GM18873 (cell line): Measurements from ENCODE around the gene DGKB.

ENCODE experiments used
- ATAC-seq: cut with Tn5 transposase; IDR thresholded peaks from one replicate; pipeline ENCODE4 v1.9.1; 2021; ENCODE audit warnings: mild to moderate bottlenecking, moderate library complexity, moderate number of reproducible peaks; ENCODE audit not compliant: unreplicated experiment, low FRiP score

Gene DGKB

DNA sequence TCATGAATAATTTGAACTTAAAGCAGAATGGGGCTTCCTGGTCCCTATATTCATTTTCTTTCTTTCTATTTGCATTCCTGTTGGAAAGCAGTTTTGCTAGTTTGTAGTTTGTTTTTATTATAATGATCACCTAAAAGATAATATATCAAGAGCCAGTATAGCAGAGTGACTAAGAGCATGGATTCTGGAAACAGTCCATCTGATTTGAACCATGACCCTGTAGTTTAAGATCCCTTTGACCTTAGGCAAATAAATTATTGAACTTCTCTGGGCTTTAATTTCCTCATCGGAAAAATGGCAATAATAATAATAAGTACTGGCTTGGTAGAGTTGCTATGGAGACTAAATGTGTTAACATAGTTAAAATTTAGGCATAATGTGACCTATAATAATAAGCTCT lies 76.1 kb downstream of the DGKB start:
- no peak for ATAC-seq

DNA sequence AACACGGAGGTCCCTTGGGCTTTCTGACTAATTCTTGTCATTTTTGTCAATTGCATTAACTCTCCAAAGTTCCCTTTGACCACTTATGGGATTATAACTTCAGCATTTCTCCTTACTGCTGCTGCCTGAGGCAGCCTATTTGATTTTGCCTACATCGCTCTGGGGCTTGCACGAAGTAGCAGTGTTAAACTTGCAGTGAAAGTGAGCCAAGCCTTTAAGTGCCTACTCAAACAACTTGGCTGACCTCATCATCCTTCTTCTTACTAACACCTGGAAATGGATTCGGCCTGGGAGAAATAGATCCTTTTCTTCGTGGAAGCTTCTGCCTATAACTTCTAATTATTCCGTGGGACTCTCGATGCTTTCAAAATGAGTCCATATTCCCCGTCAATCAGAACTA lies 76.6 kb downstream of the DGKB start:
- ATAC-seq = no peak

DNA sequence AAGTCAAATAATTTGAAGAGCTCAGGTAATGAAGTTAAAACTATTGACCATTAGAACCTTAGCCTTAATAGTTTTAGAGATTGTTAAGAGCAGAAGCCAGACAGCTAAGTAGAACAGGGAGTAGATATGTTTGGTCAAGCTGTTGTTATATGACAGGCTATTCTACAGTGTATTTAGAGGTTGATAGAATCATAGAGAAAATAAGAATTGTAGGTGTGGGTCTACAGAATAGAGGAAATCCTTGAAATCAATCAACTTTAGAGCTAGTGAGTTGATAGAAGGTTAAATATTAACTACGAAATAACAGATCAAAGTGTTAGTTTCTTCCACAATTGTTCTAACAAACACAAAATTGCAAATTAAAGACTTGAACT lies 80.1 kb downstream of the DGKB start:
- no peak for ATAC-seq

DNA sequence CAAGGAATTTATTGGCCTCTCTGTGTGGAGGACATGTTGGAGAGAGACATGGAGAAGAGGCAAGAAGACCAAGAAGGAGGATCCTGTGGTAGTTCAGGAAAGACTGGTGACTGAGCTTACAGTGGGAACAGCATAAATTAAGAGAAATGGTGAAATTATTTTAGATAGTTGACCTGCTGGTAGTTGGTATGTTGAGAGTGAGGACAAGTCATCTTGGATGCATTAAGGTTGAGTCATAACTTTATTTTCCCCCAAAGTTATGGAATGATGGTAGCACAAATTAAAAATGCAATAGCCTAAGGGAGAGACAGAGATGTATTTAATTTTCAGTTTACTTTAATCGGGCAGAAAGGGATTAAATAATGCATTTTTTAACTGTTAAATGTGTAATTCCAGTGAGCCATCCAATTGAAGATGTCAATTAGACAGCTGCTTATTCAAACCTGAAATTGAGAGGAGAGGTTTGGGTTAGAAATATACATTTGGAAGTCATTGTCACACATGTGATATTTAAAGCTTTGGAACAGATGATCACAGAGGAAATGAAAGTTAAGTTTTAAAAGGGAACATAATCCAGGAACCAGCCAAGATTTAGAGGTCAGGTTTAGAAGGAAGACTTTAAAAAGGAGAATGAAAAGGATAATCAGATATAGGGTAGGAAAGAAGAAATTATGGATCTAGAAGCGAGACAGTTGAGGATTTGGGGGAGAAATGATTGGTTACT lies 80.6 kb downstream of the DGKB start:
- ATAC-seq = no peak

DNA sequence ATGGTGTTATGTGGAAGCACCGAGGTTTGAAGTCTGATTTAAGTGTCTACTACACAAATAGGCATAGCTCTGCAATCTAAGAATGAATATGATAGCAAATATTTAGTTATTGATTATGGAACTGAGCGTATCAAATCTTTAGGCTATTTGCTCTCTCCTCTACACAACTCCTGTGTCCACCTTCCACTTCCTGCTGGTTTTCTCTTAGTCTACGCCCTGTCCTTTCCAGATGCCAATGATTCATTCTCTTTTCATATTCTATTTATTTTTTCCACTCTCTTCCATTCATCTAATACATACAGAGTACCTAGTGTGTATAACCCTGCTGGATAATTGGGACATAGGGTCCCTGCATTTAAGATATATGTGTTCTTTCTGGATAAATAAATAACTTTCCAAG lies 83.7 kb downstream of the DGKB start:
- ATAC-seq = no peak

DNA sequence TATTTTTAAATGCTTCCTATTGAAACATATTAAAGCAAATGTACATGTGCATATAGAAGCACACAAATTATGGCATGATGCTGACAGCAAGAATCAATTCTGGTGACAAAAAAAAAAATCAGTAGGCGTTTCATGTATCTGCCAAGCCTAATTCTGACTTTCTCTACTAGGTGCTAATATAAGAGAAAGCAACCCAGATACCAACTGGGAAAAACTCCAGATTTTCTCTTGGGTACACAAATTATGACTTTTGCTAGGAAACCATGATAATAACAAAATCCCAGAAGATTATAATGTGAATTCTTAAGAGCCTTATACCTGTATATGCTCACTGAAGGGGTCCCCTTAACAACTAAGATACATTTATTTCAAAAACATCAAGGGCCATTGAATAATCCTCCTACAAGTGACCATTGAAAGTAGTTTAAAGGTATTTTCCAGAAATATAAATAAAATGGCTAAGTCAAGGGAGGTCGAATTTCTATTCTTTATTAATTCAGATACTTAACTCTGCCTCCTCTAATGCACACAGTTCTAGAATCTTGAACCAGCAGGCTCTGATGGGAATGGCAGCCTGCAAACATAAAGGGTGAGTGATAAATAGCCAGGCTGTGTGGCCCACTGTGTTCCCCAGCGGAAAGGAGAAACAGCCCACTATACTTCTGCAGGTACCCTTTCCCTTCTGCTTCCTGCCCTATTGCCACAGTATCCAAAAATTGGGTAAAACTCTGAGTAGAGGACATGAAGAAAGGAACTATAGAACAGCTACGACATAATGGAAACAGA lies 84.5 kb downstream of the DGKB start:
- no peak for ATAC-seq

DNA sequence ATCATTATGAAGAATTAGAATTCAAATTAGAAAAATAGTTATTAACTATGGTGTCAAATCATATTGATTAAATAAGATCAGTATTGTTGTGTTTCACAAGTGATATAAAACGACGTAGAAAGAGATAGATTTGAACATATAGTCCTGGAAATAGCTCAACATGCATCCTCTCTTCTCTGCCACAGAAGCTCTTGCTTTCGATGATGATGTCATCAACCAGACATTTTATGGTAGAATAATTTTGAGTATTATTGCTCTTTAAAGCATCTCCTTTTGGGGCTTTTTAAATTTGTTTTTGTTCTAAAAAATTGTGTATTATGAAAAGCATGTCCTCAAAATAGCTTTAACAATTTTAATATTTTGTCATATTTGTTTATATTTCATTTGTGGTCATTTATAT lies 95.0 kb downstream of the DGKB start:
- no peak for ATAC-seq

DNA sequence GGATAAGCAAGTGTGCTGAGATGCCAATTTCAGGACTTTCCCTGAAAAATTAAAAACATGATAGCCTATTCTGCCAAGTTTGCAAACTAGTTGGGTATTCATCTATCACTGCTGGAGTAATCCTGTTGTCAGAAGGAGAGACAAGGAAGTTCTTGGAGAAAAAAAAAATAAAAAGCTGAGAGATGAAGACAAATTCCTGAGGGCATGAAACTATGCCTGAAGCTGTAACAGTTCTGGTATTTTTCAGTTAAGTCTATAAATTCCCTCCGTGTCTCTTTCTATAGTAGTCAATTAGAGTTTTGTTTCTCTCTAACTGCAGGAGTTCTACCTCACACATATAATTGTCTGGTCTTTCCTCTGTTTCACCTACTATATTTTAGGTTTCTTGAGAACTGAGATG lies 95.7 kb downstream of the DGKB start:
- ATAC-seq = no peak

DNA sequence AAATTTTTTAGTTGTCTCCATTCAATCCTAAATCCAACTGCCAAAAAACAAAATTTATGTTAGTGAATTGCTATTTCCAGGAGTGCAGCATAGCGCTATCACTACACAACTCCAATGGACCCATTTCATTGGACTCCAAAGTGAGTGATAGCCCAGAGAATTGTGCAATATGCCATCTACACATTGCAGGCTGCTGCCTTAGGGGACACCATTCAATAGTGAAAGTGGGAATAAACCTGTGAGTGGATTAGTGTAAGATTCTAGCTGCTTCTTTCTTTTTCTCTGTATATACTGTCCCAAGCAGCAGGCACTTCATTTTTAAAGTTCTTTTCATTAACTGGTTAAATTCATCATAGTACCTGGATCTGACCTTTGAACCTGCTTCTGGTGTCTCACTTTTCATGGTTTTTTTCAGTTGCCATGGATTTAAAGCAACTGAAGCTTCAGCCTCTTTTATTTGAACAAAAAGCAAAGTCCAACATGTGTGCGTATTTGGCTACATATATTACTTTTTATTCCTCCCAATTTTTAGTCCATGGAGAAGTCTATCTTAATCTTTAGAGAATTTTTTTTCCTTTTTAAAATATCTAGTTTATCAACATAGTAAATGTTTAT lies 97.3 kb downstream of the DGKB start:
- ATAC-seq = no peak

DNA sequence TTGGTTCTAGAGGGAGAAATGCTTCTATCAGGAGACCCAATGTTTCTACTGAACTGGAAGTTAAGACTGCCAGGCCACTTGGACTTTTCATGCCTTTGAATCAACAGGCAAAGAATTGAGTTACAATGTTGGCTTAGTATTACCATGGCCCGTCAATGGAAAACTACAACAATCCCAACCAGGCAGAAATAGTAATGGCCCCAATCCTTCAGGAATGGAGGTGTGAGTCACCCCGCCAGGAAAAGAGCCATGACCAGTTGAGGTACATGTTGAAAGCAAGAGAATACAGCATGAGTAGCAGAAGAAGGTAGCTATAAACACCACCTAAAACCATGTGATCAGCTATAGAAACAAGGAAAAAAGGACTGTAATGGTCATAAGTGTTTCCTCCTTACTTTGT lies 101.9 kb downstream of the DGKB start:
- ATAC-seq = no peak

DNA sequence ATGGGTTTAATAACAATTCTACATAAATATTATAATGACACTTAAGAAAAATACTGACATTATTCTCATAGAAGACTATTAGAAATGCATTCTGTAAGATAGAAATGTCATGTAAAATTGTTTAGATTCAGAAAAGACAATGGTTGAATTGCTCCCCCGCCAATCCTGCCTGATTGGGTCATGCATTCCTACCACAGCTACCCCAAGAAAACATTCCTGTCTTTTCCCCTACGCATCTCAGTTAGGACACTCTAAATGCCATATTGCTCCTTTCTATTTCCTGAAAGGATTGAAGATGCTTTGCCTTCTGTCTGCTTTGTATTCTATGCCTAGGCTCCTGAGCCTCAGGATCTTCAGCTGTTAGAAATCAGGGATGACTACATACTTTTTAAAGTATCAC lies 109.4 kb downstream of the DGKB start:
- ATAC-seq = no peak

DNA sequence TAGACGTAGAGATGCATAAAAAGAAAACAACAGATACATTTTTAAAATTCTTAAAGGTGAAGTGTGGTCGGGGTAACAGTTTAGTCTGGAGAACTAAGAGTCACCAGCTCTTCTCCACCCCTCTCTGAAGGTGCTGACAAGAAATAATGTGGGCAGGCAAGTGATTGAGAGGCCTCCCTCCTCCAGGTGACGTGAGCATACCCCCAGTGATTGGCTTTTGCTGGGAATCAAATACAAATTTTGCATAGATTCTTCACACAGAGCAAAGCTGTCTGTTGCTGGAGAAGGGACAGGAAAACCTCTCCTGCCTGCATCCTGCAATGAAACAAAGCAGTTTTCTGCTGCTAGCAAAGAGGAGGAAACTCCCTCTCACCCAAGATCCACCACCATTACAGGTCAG lies 115.0 kb downstream of the DGKB start:
- no peak for ATAC-seq

DNA sequence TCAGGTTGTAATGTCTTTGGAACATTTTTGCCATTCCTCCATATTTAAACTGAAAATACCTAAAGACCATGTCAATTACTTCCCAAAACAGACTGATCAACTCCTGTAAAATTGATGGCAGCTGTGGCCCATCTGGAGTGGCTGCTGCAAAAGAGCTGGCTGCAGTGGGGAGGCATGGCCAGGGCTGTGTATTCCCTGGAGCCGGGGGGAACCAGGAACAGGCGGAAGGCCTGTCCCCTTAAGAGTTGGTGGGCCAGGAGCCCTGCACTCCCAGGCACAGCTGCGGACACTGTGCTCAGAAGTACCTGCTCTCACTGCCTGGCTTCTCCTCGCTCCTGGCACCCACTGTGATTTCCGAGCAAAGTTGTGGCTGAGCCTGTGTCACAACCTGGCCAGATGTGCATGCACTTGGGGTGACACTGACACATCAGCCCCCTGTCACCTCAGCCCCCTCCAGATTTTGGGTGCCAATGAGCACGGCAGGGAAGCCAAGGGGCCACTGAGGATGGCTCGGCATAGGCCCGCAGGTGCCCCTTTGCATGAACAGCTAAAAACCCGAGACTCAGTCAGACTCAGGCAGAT lies 116.1 kb downstream of the DGKB start:
- ATAC-seq = no peak

DNA sequence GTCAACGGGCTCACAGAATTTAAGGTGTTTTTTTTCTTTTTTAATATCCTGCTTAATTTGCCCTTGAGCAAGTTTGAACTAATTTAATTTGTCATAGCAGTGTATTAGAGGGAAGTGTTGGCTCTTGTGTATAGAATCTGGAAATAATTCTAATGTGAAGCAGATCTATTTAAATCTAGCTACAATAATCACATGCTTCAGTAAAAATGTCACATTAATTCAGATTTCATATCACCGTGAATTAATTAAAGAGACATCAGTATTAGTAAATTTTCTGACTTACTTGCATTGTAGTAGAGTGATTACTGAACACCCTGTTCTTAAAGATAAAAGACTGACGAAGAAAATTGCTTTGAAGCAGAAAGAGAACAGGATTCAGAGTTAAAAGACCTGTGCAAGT lies 124.7 kb downstream of the DGKB start:
- no peak for ATAC-seq

DNA sequence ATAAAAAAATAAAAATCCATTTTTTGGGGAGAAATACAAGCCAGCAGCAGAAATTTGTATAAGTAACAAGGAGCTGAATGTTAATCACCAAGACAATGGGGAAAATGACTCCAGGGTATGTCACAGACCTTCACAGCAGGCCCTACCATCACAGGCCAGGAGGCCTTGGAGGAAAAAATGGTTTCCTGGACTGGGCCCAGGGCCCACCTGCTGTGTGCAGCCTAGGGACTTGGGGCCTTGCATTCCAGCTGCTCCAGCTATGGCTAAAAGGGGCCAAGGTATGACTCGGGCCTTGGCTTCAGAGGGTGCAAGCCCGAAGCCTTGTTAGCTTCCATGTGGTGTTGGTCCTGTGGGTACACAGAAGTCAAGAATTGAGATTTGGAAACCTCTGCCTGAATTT lies 126.3 kb downstream of the DGKB start:
- no peak for ATAC-seq

DNA sequence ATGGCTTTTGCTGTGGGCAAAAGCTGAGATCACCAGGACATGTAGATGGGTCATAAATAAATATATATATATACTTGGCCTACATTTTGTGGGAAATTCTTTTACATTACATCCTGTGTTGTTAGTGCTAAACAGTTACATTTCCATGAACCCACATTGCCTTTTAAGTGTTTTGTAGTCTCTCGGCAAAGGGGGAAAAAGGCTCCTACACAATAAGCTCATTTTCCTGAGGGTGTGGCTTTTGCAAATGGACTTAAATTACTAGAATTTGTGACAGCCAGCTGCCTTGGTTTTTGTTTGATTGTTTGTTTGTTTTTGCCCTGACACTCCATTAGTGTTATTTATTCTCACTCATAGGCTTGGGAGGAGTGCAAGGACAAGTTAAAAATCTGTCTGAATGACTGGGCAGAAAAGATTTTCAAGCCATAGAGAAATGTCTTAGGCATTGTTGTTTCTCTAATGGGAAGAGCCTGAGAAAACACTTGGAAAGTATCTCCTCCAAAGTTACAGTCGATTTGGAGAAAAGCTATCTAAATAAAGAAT lies 128.8 kb downstream of the DGKB start:
- no peak for ATAC-seq

DNA sequence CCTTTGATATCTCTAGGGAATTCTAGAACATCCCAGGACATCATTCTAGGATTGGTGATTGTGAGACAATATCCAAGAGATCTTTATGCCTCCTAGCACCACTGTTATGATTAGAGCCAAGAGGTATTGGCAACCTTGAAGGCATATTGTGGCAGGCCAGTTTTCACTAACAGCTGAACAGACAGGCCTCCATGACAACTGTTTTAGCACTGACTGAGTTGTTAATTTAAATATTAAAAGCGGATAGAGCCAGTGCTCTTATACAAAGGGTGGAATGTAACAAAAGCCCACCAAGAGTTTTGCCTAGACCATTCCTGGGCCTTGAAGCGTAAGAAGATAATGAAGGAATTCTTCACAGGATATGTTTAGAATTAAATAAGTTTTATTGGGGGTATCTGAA lies 131.9 kb downstream of the DGKB start:
- no peak for ATAC-seq

DNA sequence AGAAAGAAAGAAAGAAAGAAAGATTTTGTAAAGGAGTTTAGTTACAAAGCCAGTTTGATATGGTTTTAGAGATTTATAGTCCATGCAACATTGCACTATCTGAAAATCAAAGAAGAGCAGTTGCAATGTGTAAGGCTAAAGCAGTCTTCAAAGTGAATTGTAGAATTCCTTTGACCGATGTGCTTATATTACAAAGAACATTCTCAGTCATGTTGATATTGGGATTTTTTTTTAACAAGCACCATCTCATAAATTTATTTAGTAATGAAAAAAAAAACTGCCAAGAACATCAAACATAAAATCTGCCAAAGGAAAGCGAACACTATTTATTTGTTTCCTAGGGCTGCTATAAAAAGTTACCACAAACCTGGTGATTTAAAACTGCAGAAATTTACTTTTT lies 133.3 kb downstream of the DGKB start:
- no peak for ATAC-seq

DNA sequence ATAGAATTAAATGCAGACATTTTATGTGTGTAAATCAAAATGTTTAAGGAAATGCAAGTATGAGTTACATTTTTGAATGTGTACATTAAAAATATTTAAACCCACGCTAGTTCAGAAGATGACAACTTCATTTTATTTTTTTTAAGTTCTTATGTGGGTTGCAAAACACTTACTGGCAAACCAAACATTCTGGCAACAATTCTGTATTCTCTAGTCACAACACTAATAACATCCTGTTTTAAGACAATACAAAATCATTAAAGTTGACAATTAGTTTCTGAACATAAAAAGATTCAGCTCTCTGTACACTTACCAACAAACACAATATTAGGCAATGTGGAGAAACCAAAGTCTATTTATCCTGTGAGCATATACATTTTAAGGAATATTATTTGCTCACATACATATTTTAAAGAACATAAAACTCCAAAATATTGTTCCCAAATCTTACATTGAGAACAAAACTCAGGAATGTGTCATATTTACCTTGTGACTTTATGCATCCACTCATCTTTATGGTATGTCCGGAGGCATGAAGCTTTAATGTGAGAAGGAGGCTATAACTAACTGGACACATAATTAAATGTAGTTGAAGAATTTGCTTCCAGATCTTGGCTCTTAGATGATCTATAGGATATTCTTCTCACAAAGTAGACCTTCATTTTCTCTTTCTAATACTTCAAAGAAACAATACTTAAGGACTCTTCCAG lies 134.7 kb downstream of the DGKB start:
- ATAC-seq = no peak

DNA sequence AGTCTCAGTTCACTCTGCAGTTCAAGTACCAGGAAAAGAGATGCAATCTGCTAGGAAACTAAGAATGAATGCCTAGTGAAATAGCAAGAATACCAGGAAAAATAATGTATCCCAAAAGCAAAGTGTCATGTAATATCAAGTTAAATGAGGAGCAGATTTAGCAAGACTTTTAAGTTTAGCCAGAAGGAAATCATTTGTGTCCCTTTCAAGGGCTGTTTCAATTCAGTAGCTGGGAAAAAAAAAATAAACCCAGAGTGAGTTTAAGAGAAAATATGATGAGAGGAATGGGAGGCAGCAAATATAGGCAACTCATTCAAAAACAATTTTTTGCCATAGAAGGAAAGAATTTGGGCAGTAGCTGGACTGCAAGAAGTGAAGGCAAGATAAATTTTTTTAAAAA lies 135.8 kb downstream of the DGKB start:
- no peak for ATAC-seq

DNA sequence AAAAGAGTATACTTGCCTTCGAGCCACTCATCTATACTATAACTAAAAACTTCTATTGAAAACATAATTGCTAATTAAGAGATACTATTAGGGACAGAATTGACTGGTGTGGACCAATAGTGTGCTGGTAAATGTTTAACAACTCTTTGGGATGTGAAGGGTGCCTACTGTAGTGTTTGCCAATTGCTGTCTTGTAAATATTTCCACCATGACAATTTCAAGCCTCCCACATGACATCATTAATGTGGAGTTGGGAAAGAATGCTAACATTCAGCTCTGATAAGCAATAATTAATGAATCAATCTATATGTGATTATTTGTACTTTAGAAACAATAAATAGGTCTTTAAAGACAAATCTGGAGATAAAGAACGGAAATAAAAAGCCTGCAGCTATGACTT lies 136.8 kb downstream of the DGKB start:
- no peak for ATAC-seq
